Measurements from ENCODE around the gene SLC9A7. TPM values are rescaled to one million over a fixed set of nuclear protein-coding genes. Genes with fewer than 3 reads are reported as not detected.

The SLC9A7 gene
- total RNA-seq, 1 donor from 2014 or later = 1.4 TPM

- Mint-ChIP-seq H3K4me1 (ENCODE audit: unreplicated experiment) (peaks cover 19% of the 10 kb centered on the region), H3K4me3 (ENCODE audit: unreplicated experiment) (no peak overlapping the region), H3K27ac (ENCODE audit: unreplicated experiment) (no peak overlapping the region), H3K9me3 (ENCODE audit: unreplicated experiment) (peaks cover 11% of the 10 kb centered on the region), H3K27me3 (ENCODE audit: unreplicated experiment) (no peaks in the 10 kb centered on the region), H3K36me3 (ENCODE audit: unreplicated experiment) (no peaks in the 10 kb centered on the region)
- no peak for DNase-seq (ENCODE audit: extremely low spot score, unreplicated experiment)
- no peak for TF ChIP-seq CTCF (IDR thresholded peaks at IDR 0.05)
These were observed 131.9 kb downstream of the SLC9A7 start for GRCh38 chrX:46627062-46627461.

GRCh38 chrX:46626566-46626965, 132.4 kb downstream of the SLC9A7 start:
- Mint-ChIP-seq H3K9me3 (ENCODE audit: unreplicated experiment) (peaks cover 6% of the 10 kb centered on the region), H3K4me1 (ENCODE audit: unreplicated experiment) (peaks cover 20% of the 10 kb centered on the region), H3K36me3 (ENCODE audit: unreplicated experiment) (no peaks in the 10 kb centered on the region), H3K27ac (ENCODE audit: unreplicated experiment) (no peak overlapping the region), H3K27me3 (ENCODE audit: unreplicated experiment) (no peaks in the 10 kb centered on the region), H3K4me3 (ENCODE audit: unreplicated experiment) (no peak overlapping the region)
- no peak for TF ChIP-seq CTCF (IDR thresholded peaks at IDR 0.05)
- no peak for DNase-seq (ENCODE audit: extremely low spot score, unreplicated experiment)

GRCh38 chrX:46624090-46624786, 134.7 kb downstream of the SLC9A7 start:
- Mint-ChIP-seq H3K9me3 (ENCODE audit: unreplicated experiment) (peaks cover 6% of the 10 kb centered on the region), H3K4me1 (ENCODE audit: unreplicated experiment) (peaks cover 20% of the 10 kb centered on the region), H3K27ac (ENCODE audit: unreplicated experiment) (no peak overlapping the region), H3K4me3 (ENCODE audit: unreplicated experiment) (no peak overlapping the region), H3K27me3 (ENCODE audit: unreplicated experiment) (no peaks in the 10 kb centered on the region), H3K36me3 (ENCODE audit: unreplicated experiment) (no peaks in the 10 kb centered on the region)
- no peak for TF ChIP-seq CTCF (IDR thresholded peaks at IDR 0.05)
- DNase-seq (ENCODE audit: extremely low spot score, unreplicated experiment) = no peak

- H3K9me3 Mint-ChIP-seq (ENCODE audit: unreplicated experiment) = peaks cover 17% of the 10 kb centered on the region
- no peaks in the 10 kb centered on the region for H3K27me3 Mint-ChIP-seq (ENCODE audit: unreplicated experiment)
- TF ChIP-seq CTCF (IDR thresholded peaks at IDR 0.05) = no peak
- no peaks in the 10 kb centered on the region for H3K36me3 Mint-ChIP-seq (ENCODE audit: unreplicated experiment)
- H3K27ac Mint-ChIP-seq (ENCODE audit: unreplicated experiment) = no peak overlapping the region
- H3K4me1 Mint-ChIP-seq (ENCODE audit: unreplicated experiment) = peaks cover 2% of the 10 kb centered on the region
- no peak overlapping the region for H3K4me3 Mint-ChIP-seq (ENCODE audit: unreplicated experiment)
- no peak for DNase-seq (ENCODE audit: extremely low spot score, unreplicated experiment)
These were observed 137.3 kb downstream of the SLC9A7 start for GRCh38 chrX:46621572-46621971.

- H3K36me3 Mint-ChIP-seq (ENCODE audit: unreplicated experiment) = no peaks in the 10 kb centered on the region
- no peak overlapping the region for H3K4me3 Mint-ChIP-seq (ENCODE audit: unreplicated experiment)
- peaks cover 18% of the 10 kb centered on the region for H3K9me3 Mint-ChIP-seq (ENCODE audit: unreplicated experiment)
- peaks cover 2% of the 10 kb centered on the region for H3K4me1 Mint-ChIP-seq (ENCODE audit: unreplicated experiment)
- H3K27ac Mint-ChIP-seq (ENCODE audit: unreplicated experiment) = no peak overlapping the region
- no peak for TF ChIP-seq CTCF (IDR thresholded peaks at IDR 0.05)
- no peaks in the 10 kb centered on the region for H3K27me3 Mint-ChIP-seq (ENCODE audit: unreplicated experiment)
- no peak for DNase-seq (ENCODE audit: extremely low spot score, unreplicated experiment)
These were observed 138.4 kb downstream of the SLC9A7 start for GRCh38 chrX:46620505-46620904.
